OCI-LY1 (cell line): ENCODE data around the gene LRRC45.

ENCODE experiments used
- EZH2 ChIP-seq: fragments of 200-600 bp; sonication (generic), shearing (Covaris generic); IDR thresholded peaks from 2 replicates; pipeline ENCODE4 v1.8.0; 2017; ENCODE audit warnings: borderline replicate concordance, mixed run types, mild to moderate bottlenecking, antibody characterized with exemption, low read length, moderate library complexity, mixed read lengths
- TF ChIP-seq, protein P1 (sequence below): fragments of 200-600 bp; sonication (generic), shearing (Covaris generic); IDR thresholded peaks from 2 replicates; pipeline ENCODE4 v1.5.1; 2017; ENCODE audit warnings: mild to moderate bottlenecking, antibody characterized with exemption, low read length, moderate library complexity, mixed read lengths

DNA sequence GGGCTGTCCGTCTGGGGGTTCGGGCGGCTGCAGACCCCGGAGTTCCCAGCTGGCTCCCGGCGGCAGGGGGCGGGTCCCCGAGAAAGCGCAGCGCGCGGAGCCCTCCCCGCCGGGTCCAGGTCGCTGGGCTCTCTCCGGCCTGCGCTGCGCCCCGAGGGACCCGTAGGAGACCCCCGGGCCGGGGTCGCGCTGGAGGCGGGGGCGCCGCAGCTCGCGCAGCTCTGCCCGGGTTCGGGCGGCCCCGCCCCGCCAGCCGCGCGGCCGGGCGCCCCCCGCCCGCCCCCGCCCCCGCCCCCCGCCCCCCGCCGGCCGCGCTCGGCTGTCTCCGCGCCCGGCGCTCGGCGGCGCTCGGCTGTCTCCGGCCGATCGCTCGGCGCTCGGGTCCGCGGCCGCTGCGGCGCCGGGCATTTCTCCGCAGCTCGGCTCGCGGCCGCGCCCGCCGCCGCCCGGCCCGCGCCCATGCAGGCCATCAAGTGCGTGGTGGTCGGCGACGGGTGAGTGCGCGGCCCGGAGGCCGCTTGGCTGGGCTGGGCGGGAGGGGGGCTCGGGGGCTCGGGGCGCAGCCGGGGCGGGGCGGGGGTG is 8.3 kb downstream of the LRRC45 start, which contains the start of gene RAC3:
- TF ChIP-seq, protein P1, sequence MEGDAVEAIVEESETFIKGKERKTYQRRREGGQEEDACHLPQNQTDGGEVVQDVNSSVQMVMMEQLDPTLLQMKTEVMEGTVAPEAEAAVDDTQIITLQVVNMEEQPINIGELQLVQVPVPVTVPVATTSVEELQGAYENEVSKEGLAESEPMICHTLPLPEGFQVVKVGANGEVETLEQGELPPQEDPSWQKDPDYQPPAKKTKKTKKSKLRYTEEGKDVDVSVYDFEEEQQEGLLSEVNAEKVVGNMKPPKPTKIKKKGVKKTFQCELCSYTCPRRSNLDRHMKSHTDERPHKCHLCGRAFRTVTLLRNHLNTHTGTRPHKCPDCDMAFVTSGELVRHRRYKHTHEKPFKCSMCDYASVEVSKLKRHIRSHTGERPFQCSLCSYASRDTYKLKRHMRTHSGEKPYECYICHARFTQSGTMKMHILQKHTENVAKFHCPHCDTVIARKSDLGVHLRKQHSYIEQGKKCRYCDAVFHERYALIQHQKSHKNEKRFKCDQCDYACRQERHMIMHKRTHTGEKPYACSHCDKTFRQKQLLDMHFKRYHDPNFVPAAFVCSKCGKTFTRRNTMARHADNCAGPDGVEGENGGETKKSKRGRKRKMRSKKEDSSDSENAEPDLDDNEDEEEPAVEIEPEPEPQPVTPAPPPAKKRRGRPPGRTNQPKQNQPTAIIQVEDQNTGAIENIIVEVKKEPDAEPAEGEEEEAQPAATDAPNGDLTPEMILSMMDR, result no peak
- TF ChIP-seq EZH2, result no peak
